Bronchial epithelial cell (primary cell): ENCODE results near the gene FBXL4. TPM values are rescaled to one million over a fixed set of nuclear protein-coding genes. Genes with fewer than 3 reads are reported as not detected.

Source experiments
- DNase-seq: peaks from one replicate; pipeline ENCODE4 v3.0.0-alpha.2; 2010; ENCODE audit warnings: low read depth
- FAIRE-seq: peaks from 2 replicates; lab custom pipeline; 2011; peaks lifted over from hg19 to GRCh38; lab: Jason Lieb, UNC
- H3K27me3 ChIP-seq: 2 replicates; pipeline ENCODE4 v1.5.1; 2011; ENCODE audit warnings: low read length; ENCODE audit not compliant: control insufficient read depth, insufficient read depth
- H3K36me3 ChIP-seq: 2 replicates; pipeline ENCODE4 v1.5.1; 2011; ENCODE audit warnings: low read length; ENCODE audit not compliant: control insufficient read depth, insufficient read depth
- H3K4me3 ChIP-seq: 2 replicates; pipeline ENCODE4 v1.5.1; 2011; ENCODE audit warnings: mild to moderate bottlenecking, low read depth, low read length, control low read depth
- CTCF ChIP-seq: IDR thresholded peaks from 2 replicates; pipeline ENCODE4 v1.5.1; 2011; ENCODE audit warnings: mild to moderate bottlenecking, moderate library complexity, low read length, control low read depth, inconsistent platforms; ENCODE audit not compliant: insufficient read depth, severe bottlenecking
- total RNA-seq: library from RNA; depleted of rRNA; stranded (reverse); fragments of >200 nt; gene quantifications from 2 replicates; pipeline ENCODE4 v1.2.1, GENCODE V29; 2014

FBXL4 gene
- total RNA-seq, 1 donor from 2014 or later, result 12.9 TPM

- no peaks in the 10 kb centered on the region for H3K27me3 ChIP-seq
- DNase-seq (no peak), FAIRE-seq (no peak)
- no peak overlapping the region for H3K4me3 ChIP-seq
- no peak for TF ChIP-seq CTCF
- no peaks in the 10 kb centered on the region for H3K36me3 ChIP-seq
Observed at GRCh38 chr6:98900706-98901105, 47.0 kb downstream of the FBXL4 start.

- DNase-seq (peak; percentile 1), FAIRE-seq (no peak)
- Histone ChIP-seq H3K4me3 (no peak overlapping the region), H3K36me3 (no peaks in the 10 kb centered on the region), H3K27me3 (no peaks in the 10 kb centered on the region)
- TF ChIP-seq CTCF, result no peak
Observed at GRCh38 chr6:98894810-98895209, 52.9 kb downstream of the FBXL4 start.

- Histone ChIP-seq H3K4me3 (no peak overlapping the region), H3K36me3 (peaks cover 1% of the 10 kb centered on the region), H3K27me3 (no peaks in the 10 kb centered on the region)
- FAIRE-seq (no peak), DNase-seq (no peak)
- TF ChIP-seq CTCF, result no peak
Observed at GRCh38 chr6:98887650-98888049, 60.1 kb downstream of the FBXL4 start.

GRCh38 chr6:98885330-98885729 is 62.4 kb downstream of the FBXL4 start:
- DNase-seq (no peak), FAIRE-seq (no peak)
- Histone ChIP-seq H3K36me3 (peaks cover 1% of the 10 kb centered on the region), H3K27me3 (no peaks in the 10 kb centered on the region), H3K4me3 (no peak overlapping the region)
- TF ChIP-seq CTCF, result no peak

GRCh38 chr6:98880486-98880885 is 67.3 kb downstream of the FBXL4 start:
- DNase-seq (no peak), FAIRE-seq (no peak)
- Histone ChIP-seq H3K27me3 (no peaks in the 10 kb centered on the region), H3K36me3 (no peaks in the 10 kb centered on the region), H3K4me3 (no peak overlapping the region)
- TF ChIP-seq CTCF, result no peak

GRCh38 chr6:98877250-98877649 is 70.5 kb downstream of the FBXL4 start:
- no peak for TF ChIP-seq CTCF
- DNase-seq (no peak), FAIRE-seq (no peak)
- Histone ChIP-seq H3K36me3 (no peaks in the 10 kb centered on the region), H3K4me3 (no peak overlapping the region), H3K27me3 (no peaks in the 10 kb centered on the region)
